PC-9 (cell line): ENCODE measurements around the gene MMD. TPM values are rescaled to one million over a fixed set of nuclear protein-coding genes. Genes with fewer than 3 reads are reported as not detected.

ENCODE experiments used
- BruUV-seq: library from RNA; stranded (reverse); fragments of 400-500 nt; replicated peaks from 2 replicates; lab custom pipeline; 2021; lab: Mats Ljungman, UMichigan
- CTCF ChIA-PET: fragments of 300-600 bp; sonication (Branson Sonifier 250); formaldehyde crosslinking; loops from one replicate; lab custom pipeline; 2022; ENCODE audit warnings: antibody characterized with exemption; lab: Charles Lee
- POLR2A ChIA-PET: fragments of 300-600 bp; sonication (Branson Sonifier 250); formaldehyde crosslinking; loops from one replicate; lab custom pipeline; 2022; ENCODE audit warnings: antibody characterized with exemption; ENCODE audit not compliant: unreplicated experiment; lab: Charles Lee
- DNase-seq, 2 experiments: peaks; one replicate each; pipeline versions ENCODE4 v3.0.0 to v3.0.0-alpha.2; 2015 to 2022; ENCODE audit warnings: mixed read lengths in 1 of 2
- H2AFZ ChIP-seq: fragments of 200-600 bp; sonication (generic); 2 replicates; pipeline ENCODE4 v1.8.1; 2017; ENCODE audit warnings: antibody characterized with exemption
- H3F3A ChIP-seq: fragments of 200-600 bp; sonication (generic); 2 replicates; pipeline ENCODE4 v1.8.1; 2017; ENCODE audit warnings: antibody characterized with exemption, mild to moderate bottlenecking, low read depth; ENCODE audit not compliant: insufficient read depth
- H3K27ac ChIP-seq: fragments of 200-600 bp; sonication (generic); 2 replicates; pipeline ENCODE4 v1.6.1; 2016; ENCODE audit warnings: mixed run types
- H3K27me3 ChIP-seq: fragments of 200-600 bp; sonication (generic); 2 replicates; pipeline ENCODE4 v1.6.1; 2016; ENCODE audit warnings: low read depth, mixed run types; ENCODE audit not compliant: insufficient read depth
- H3K36me3 ChIP-seq: fragments of 200-600 bp; sonication (generic); 2 replicates; pipeline ENCODE4 v1.6.1; 2016; ENCODE audit warnings: low read depth, mixed run types
- H3K4me1 ChIP-seq: fragments of 200-600 bp; sonication (generic); replicated peaks from 2 replicates; pipeline ENCODE4 v1.6.1; 2016; ENCODE audit warnings: mixed run types; ENCODE audit not compliant: insufficient read depth
- H3K4me2 ChIP-seq: fragments of 200-600 bp; sonication (generic); 2 replicates; pipeline ENCODE4 v1.6.1; 2017; ENCODE audit warnings: mixed run types
- H3K4me3 ChIP-seq: fragments of 200-600 bp; sonication (generic); 2 replicates; pipeline ENCODE4 v1.6.1; 2016; ENCODE audit warnings: mixed run types
- H3K79me2 ChIP-seq: fragments of 200-600 bp; sonication (generic); 2 replicates; pipeline ENCODE4 v1.6.1; 2017; ENCODE audit warnings: low read depth, mixed run types
- H3K9me2 ChIP-seq: fragments of 200-600 bp; sonication (generic); 2 replicates; pipeline ENCODE4 v1.8.1; 2017; ENCODE audit warnings: mild to moderate bottlenecking; ENCODE audit not compliant: insufficient read depth
- H3K9me3 ChIP-seq: fragments of 200-600 bp; sonication (generic); 2 replicates; pipeline ENCODE4 v1.8.1; 2016; ENCODE audit warnings: low read depth; ENCODE audit not compliant: insufficient read depth
- H4K20me1 ChIP-seq: fragments of 200-600 bp; sonication (generic); 2 replicates; pipeline ENCODE4 v1.8.1; 2017; ENCODE audit not compliant: insufficient read depth
- EZH2 ChIP-seq: fragments of 200-600 bp; sonication (generic); IDR thresholded peaks from 2 replicates; pipeline ENCODE4 v1.8.0; 2017; ENCODE audit warnings: antibody characterized with exemption, low read depth
- intact Hi-C: fragments of 100-400 bp; cut with micrococcal nuclease; formaldehyde crosslinking; loops from one replicate; pipeline ENCODE4 v1.10.0; 2022; ENCODE audit not compliant: unreplicated experiment
- total RNA-seq: library from RNA; stranded (reverse); gene quantifications from 2 replicates; pipeline ENCODE4 v1.2.3, GENCODE V29; 2021
- TF ChIP-seq, protein P1 (sequence below): fragments of 200-600 bp; sonication (generic); conservative IDR thresholded peaks from 2 replicates; pipeline ENCODE4 v1.6.1; 2017; ENCODE audit warnings: mixed run types, antibody characterized with exemption, mild to moderate bottlenecking, moderate library complexity

Gene MMD
- total RNA-seq, 1 experiment from 2014 or later = 7.2 TPM

DNA sequence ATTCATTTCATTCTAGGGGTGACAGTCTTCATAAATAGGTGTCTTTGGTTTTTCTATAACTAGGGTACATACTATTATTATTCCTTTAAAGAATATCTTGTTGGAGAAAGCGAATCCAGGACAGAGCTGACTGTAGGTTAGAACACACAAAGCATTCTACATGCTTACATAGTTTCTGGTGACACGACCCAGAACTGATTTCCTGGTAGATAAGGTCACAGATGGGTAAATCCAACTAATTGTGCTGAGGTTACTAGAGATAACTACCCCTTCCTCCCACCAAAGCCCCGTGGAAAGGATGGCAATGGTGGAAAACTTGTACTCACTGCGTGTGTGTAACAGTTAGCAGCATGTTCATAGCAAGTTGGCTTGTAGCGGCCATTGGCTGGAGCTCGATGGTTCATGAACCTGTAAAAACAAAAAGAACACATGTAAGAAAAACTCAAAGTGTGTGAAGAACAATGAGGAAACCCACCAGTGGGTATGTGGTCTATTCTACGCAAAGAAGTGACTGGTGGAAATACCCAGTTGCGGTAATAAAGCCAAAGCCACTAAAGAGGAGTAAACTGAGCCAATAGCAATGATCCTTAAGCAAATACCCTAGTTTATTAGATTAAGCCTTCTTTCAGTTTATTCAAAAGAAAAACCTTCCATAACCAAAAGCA is 7.7 kb downstream of the MMD start:
- no TSS peak for BruUV-seq

DNA sequence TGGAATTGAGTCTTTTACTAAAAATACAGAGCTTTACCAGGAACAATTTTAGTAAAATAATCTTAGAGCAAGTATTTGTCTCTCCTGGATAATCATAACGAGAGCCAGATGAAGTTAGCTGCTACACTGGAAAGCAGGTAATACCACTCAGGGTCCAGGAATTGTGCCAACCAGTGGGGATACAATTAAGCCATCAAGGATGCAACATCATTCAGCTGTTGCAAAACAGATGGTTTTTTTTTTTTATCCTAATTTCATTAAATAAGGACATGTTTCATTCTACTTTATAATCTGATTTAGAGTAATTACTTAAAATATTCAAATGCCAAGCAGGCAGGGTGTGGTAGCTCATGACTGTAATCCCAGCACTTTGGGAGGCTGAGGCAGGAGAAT is 10.2 kb downstream of the MMD start:
- H3F3A ChIP-seq = no peaks in the 10 kb centered on the region
- H3K27me3 ChIP-seq = no peaks in the 10 kb centered on the region
- CTCF ChIA-PET = no interaction called here
- POLR2A ChIA-PET = no interaction called here
- no peak for DNase-seq
- H3K4me1 ChIP-seq = 0 out of 2 replicates have a peak, but pooled peaks cover 3% of the 10 kb centered on the region
- H3K27ac ChIP-seq = no peak overlapping the region
- intact Hi-C loops = no loop called here
- H3K9me2 ChIP-seq = no peaks in the 10 kb centered on the region
- H3K9me3 ChIP-seq = no peaks in the 10 kb centered on the region
- H3K36me3 ChIP-seq = peaks cover 20% of the 10 kb centered on the region
- TF ChIP-seq, protein P1, sequence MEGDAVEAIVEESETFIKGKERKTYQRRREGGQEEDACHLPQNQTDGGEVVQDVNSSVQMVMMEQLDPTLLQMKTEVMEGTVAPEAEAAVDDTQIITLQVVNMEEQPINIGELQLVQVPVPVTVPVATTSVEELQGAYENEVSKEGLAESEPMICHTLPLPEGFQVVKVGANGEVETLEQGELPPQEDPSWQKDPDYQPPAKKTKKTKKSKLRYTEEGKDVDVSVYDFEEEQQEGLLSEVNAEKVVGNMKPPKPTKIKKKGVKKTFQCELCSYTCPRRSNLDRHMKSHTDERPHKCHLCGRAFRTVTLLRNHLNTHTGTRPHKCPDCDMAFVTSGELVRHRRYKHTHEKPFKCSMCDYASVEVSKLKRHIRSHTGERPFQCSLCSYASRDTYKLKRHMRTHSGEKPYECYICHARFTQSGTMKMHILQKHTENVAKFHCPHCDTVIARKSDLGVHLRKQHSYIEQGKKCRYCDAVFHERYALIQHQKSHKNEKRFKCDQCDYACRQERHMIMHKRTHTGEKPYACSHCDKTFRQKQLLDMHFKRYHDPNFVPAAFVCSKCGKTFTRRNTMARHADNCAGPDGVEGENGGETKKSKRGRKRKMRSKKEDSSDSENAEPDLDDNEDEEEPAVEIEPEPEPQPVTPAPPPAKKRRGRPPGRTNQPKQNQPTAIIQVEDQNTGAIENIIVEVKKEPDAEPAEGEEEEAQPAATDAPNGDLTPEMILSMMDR = no peak
- TF ChIP-seq EZH2 = no peak
- H3K4me2 ChIP-seq = no peak overlapping the region
- no peak overlapping the region for H3K4me3 ChIP-seq
- H4K20me1 ChIP-seq = no peaks in the 10 kb centered on the region
- H2AFZ ChIP-seq = no peak overlapping the region
- H3K79me2 ChIP-seq = no peaks in the 10 kb centered on the region
- no TSS peak for BruUV-seq

More for the DNA sequence above, 7.7 kb downstream of the MMD start:
- Histone ChIP-seq H4K20me1 (no peaks in the 10 kb centered on the region), H3K27me3 (no peaks in the 10 kb centered on the region), H3K4me1 (0 out of 2 replicates have a peak, but pooled peaks cover 3% of the 10 kb centered on the region), H3K36me3 (peaks cover 20% of the 10 kb centered on the region), H3K9me2 (no peaks in the 10 kb centered on the region), H3K4me2 (no peak overlapping the region), H3K4me3 (no peak overlapping the region), H3K79me2 (no peaks in the 10 kb centered on the region), H3K27ac (no peak overlapping the region), H2AFZ (no peak overlapping the region), H3K9me3 (no peaks in the 10 kb centered on the region), H3F3A (no peaks in the 10 kb centered on the region)
- CTCF ChIA-PET = no interaction called here
- DNase-seq = no peak
- POLR2A ChIA-PET = no interaction called here
- intact Hi-C loops = no loop called here
- TF ChIP-seq, protein P1 = no peak
- TF ChIP-seq EZH2 = no peak

DNA sequence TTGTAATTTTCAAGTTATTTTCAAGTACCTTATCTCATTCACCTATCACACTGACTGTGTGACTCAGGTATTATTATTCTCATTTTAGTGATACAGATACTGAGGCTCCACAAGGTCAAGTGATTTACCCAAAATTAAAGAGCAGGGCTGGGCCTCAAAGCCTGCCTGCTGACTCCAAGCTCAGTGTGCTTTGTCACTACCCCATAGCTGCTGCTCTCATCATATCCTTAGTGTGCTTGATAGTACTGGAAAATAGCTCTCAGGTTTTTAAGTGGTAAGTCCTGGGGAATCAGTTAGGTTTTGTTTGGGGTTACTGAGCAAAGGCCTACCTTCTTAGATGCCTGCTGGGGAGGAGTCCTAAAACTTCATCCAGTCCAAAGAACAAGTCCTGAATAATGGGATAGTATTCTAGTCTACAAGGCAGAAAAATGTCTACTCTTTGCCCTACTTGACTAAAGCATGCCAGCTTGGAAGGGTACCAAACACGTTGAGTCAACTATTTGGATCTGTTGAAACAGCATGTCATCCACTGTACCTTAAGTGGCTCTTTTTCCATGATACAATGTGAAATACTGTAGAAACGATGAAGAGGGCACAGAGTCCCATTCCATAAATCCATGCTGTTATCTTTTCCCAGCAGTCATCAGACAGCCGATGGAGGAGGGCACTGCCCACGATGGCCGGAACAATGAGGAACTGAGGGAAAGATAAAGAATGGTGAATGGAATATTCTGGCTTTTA is 10.7 kb downstream of the MMD start:
- H2AFZ ChIP-seq = no peak overlapping the region
- CTCF ChIA-PET = no interaction called here
- DNase-seq = peak in 1 of 2 experiments; percentile 62

More for the DNA sequence above, 10.7 kb downstream of the MMD start:
- H3K4me1 ChIP-seq = 0 out of 2 replicates have a peak, but pooled peaks cover 3% of the 10 kb centered on the region
- POLR2A ChIA-PET = no interaction called here
- H3K27me3 ChIP-seq = no peaks in the 10 kb centered on the region
- H3K36me3 ChIP-seq = peaks cover 20% of the 10 kb centered on the region
- H3K9me2 ChIP-seq = no peaks in the 10 kb centered on the region
- no peaks in the 10 kb centered on the region for H3K79me2 ChIP-seq
- H3K4me3 ChIP-seq = no peak overlapping the region
- intact Hi-C loops = no loop called here
- TF ChIP-seq EZH2 = no peak
- TF ChIP-seq, protein P1 = no peak
- no TSS peak for BruUV-seq
- H3K27ac ChIP-seq = no peak overlapping the region
- H4K20me1 ChIP-seq = no peaks in the 10 kb centered on the region
- no peaks in the 10 kb centered on the region for H3F3A ChIP-seq
- no peaks in the 10 kb centered on the region for H3K9me3 ChIP-seq
- H3K4me2 ChIP-seq = no peak overlapping the region
